ENCODE results near the gene CELF4.

Gene CELF4

GRCh38 chr18:37575646-37576045 is 10.0 kb upstream of the CELF4 start:
- FAIRE-seq, result no peak
- no peak for TF ChIP-seq CTCF (IDR thresholded peaks at IDR 0.05; ENCODE audit: insufficient read depth, missing control alignments)
- DNase-seq (ENCODE audit: insufficient read length, low spot score), result no peak

DNA sequence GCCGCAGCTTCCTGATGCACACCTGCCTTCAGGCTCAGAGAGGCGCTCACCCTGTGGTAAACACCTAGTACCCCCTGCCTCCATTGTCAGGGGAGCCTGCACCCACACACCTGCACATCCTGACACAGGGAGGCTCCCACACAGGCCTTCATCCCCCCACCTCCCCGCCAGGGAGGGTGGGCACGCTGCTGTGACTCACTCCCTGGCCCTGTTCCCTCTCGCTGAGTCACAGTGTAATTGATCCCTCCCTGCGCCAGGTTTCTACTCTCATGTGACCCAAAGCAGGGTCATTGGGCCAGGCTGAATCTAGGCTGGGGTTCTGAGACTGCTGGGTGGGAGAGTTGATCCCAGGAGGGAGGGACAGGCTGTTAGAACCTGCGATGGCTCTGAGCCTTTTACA is 8.5 kb upstream of the CELF4 start:
- FAIRE-seq (no peak), DNase-seq (ENCODE audit: insufficient read length, low spot score) (no peak)
- TF ChIP-seq CTCF (IDR thresholded peaks at IDR 0.05; ENCODE audit: insufficient read depth, missing control alignments), result no peak

DNA sequence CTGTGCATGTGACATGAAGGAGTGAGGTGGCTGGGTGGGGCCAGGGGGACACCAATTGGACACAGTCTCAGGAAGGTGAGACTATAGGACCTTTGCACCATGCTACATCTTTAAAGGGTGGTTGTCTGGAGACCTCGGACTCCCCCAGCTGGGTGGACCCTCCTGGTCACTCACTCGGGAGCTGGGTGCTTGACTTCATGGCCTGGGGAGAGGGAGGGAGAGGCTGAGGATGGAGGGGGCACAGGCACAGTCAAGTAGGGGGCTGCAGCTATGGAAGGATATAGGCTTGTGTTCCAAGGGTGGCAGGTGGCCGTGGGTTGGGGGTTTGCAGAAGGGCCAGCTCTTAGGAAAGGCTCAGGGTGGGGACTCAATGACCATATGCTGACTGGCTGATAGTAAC is 7.1 kb upstream of the CELF4 start:
- FAIRE-seq (no peak), DNase-seq (ENCODE audit: insufficient read length, low spot score) (no peak)

DNA sequence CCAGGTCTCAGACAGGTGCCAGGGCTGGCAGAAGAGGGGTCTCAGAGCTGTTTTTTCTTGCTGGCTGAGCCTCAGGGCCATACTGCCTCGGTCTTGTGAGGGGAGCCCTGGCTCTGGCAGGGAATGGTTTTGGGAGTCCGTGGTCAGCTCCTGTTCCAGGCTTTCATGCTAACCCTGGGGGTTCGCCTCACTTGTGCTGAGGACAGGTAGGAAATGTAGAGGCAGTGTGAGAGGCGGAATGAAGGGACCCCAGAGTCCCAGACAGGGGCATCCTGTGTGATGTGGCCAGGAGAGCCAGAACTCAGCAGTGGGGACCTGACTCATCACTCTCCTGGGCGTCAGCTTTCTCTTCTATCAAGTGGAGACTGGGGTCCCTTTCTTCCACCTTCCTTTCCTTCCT is 5.7 kb upstream of the CELF4 start:
- FAIRE-seq (no peak), DNase-seq (ENCODE audit: insufficient read length, low spot score) (no peak)
- TF ChIP-seq CTCF (IDR thresholded peaks at IDR 0.05; ENCODE audit: insufficient read depth, missing control alignments), result no peak

More for the DNA sequence above, 7.1 kb upstream of the CELF4 start:
- TF ChIP-seq CTCF (IDR thresholded peaks at IDR 0.05; ENCODE audit: insufficient read depth, missing control alignments), result no peak

DNA sequence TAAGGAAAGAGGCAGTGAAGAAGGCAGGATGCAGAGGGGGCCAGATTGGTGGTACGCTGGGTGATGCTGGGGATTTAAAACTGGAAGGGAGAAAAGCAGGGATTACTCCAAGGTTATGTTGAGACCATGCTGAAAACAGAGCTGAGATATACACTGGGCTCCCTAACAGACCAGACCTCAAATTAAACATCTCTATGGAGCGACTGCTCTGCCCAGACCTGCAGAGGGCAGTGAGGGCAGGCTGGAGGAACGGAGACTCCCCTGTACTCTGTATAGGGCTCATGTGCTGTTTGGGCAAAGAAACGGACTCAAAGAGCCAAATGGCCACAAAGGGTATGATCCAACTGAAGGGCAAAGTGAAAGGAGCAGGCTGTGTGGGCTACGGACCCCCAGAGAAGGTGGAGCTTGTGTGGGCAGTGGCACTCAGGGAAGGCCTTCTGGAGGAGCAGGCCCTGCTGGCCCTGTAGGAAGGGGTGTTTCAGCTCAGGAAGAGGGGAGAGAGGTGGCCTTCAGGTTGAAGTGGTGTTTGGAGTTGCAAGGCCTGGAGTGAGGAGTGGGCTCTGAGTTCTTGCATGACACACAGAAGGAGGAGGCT is 4.8 kb upstream of the CELF4 start:
- DNase-seq (ENCODE audit: insufficient read length, low spot score), result no peak
- no peak for FAIRE-seq
- no peak for TF ChIP-seq CTCF (IDR thresholded peaks at IDR 0.05; ENCODE audit: insufficient read depth, missing control alignments)

- FAIRE-seq (no peak), DNase-seq (ENCODE audit: insufficient read length, low spot score) (no peak)
- no peak for TF ChIP-seq CTCF (IDR thresholded peaks at IDR 0.05; ENCODE audit: insufficient read depth, missing control alignments)
These were observed 3.1 kb upstream of the CELF4 start for GRCh38 chr18:37568671-37569070.

- no peak for TF ChIP-seq CTCF (IDR thresholded peaks at IDR 0.05; ENCODE audit: insufficient read depth, missing control alignments)
- FAIRE-seq, result peak; percentile 60
- DNase-seq (ENCODE audit: insufficient read length, low spot score), result no peak
These were observed 2.4 kb upstream of the CELF4 start for GRCh38 chr18:37567994-37568359.

Data from D721Med (cell line).